Neural progenitor cell (in vitro differentiated cells): ENCODE data around the gene RBM47.

Experiments
- CTCF ChIP-seq: fragments of 200-600 bp; sonication (generic); IDR thresholded peaks from 2 replicates; pipeline ENCODE4 v1.5.1; 2017; ENCODE audit warnings: antibody characterized with exemption, mild to moderate bottlenecking
- EZH2 ChIP-seq: fragments of 200-600 bp; sonication (generic); IDR thresholded peaks from 2 replicates; pipeline ENCODE4 v1.6.1; 2017; ENCODE audit warnings: antibody characterized with exemption, mild to moderate bottlenecking, moderate library complexity
- EZH2phosphoT487 ChIP-seq: fragments of 200-600 bp; sonication (generic); IDR thresholded peaks from 2 replicates; pipeline ENCODE4 v1.6.1; 2017; ENCODE audit warnings: antibody characterized with exemption

DNA sequence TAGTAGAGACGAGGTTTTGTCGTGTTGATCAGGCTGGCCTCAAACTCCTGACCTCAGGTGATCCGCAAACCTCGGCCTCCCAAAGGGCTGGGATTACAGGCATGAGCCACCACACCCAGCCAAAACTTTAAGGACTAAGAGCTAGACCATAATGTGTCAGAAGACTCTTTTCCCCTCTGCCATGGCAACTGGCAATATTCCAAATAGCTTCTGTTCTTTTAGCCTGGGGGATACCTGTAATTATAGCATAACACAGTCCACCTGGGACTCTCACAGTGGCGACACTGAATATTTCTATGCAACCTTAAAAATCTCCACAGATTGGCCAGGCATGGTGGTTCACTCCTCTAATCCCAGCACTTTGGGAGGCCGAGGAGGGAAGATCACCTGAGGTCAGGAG is 45.5 kb upstream of the RBM47 start:
- TF ChIP-seq CTCF (no peak), EZH2 (no peak), EZH2phosphoT487 (no peak)
